KMS-11 (cell line): ENCODE data around the gene MTF2.
A peak's percentile ranks its signal among the peaks of the same experiment; 100 is the strongest.

ENCODE experiments used
- H2AFZ ChIP-seq: fragments of 200-600 bp; sonication (generic); 2 replicates; pipeline ENCODE4 v1.6.1; 2016; ENCODE audit warnings: antibody characterized with exemption, mixed run types, low read depth
- H3K27ac ChIP-seq: fragments of 200-600 bp; sonication (generic); 2 replicates; pipeline ENCODE4 v1.6.1; 2016; ENCODE audit warnings: mild to moderate bottlenecking, mixed run types
- H3K27me3 ChIP-seq: fragments of 200-600 bp; sonication (generic); 2 replicates; pipeline ENCODE4 v1.6.1; 2017; ENCODE audit warnings: mild to moderate bottlenecking, low read depth, mixed run types, moderate library complexity; ENCODE audit not compliant: insufficient read depth
- H3K36me3 ChIP-seq: fragments of 200-600 bp; sonication (generic); 2 replicates; pipeline ENCODE4 v1.6.1; 2017; ENCODE audit warnings: mild to moderate bottlenecking, mixed run types; ENCODE audit not compliant: insufficient read depth
- H3K4me1 ChIP-seq: fragments of 200-600 bp; sonication (generic); 2 replicates; pipeline ENCODE4 v1.6.1; 2016; ENCODE audit warnings: mild to moderate bottlenecking, low read depth, mixed run types; ENCODE audit not compliant: poor library complexity, severe bottlenecking
- H3K4me2 ChIP-seq: fragments of 200-600 bp; sonication (generic); 2 replicates; pipeline ENCODE4 v1.7.0; 2016; ENCODE audit warnings: mild to moderate bottlenecking, mixed run types
- H3K4me3 ChIP-seq: fragments of 200-600 bp; sonication (generic); IDR thresholded peaks from 2 replicates; pipeline ENCODE4 v1.6.1; 2017; ENCODE audit warnings: low read depth, low read length, mixed read lengths; ENCODE audit not compliant: insufficient read depth
- H3K79me2 ChIP-seq: fragments of 200-600 bp; sonication (generic); 2 replicates; pipeline ENCODE4 v1.6.1; 2016; ENCODE audit warnings: low read depth, mixed run types; ENCODE audit not compliant: insufficient read depth
- H3K9ac ChIP-seq: fragments of 200-600 bp; sonication (generic); 2 replicates; pipeline ENCODE4 v1.6.1; 2016; ENCODE audit warnings: mild to moderate bottlenecking, mixed run types
- H4K20me1 ChIP-seq: fragments of 200-600 bp; sonication (generic); 2 replicates; pipeline ENCODE4 v1.6.1; 2016; ENCODE audit warnings: mild to moderate bottlenecking, mixed run types; ENCODE audit not compliant: insufficient read depth
- CTCF ChIP-seq: fragments of 200-600 bp; sonication (generic); conservative IDR thresholded peaks from 2 replicates; pipeline ENCODE4 v1.6.1; 2017; ENCODE audit warnings: low read depth, mild to moderate bottlenecking, antibody characterized with exemption, low read length, moderate library complexity, mixed read lengths

The MTF2 gene

GRCh38 chr1:93043057-93043557 is 36.0 kb upstream of the MTF2 start:
- Histone ChIP-seq H3K4me1 (peaks cover 37% of the 10 kb centered on the region), H3K27me3 (no peaks in the 10 kb centered on the region), H3K4me2 (peak overlapping the region; percentile 66), H3K79me2 (no peaks in the 10 kb centered on the region), H4K20me1 (no peaks in the 10 kb centered on the region), H3K9ac (peak overlapping the region; percentile 61; the same call in 1 of the 2 replicates), H3K4me3 (no peak overlapping the region), H2AFZ (peak overlapping the region; percentile 83), H3K27ac (peak overlapping the region; percentile 91), H3K36me3 (no peaks in the 10 kb centered on the region)
- TF ChIP-seq CTCF: no peak

- H3K27ac ChIP-seq: no peak overlapping the region
- no peaks in the 10 kb centered on the region for H3K79me2 ChIP-seq
- no peak overlapping the region for H3K4me2 ChIP-seq
- H3K36me3 ChIP-seq: no peaks in the 10 kb centered on the region
- H3K4me3 ChIP-seq: no peak overlapping the region
- no peak overlapping the region for H3K9ac ChIP-seq
- H2AFZ ChIP-seq: no peak overlapping the region
- H3K4me1 ChIP-seq: peaks cover 21% of the 10 kb centered on the region
- TF ChIP-seq CTCF: no peak
- H4K20me1 ChIP-seq: no peaks in the 10 kb centered on the region
- H3K27me3 ChIP-seq: no peaks in the 10 kb centered on the region
Observed at GRCh38 chr1:93047618-93048017, 31.5 kb upstream of the MTF2 start.

GRCh38 chr1:93051961-93052360 is 27.1 kb upstream of the MTF2 start:
- no peak for TF ChIP-seq CTCF
- no peak overlapping the region for H3K9ac ChIP-seq
- no peaks in the 10 kb centered on the region for H3K79me2 ChIP-seq
- H3K36me3 ChIP-seq: no peaks in the 10 kb centered on the region
- no peak overlapping the region for H3K27ac ChIP-seq
- H4K20me1 ChIP-seq: no peaks in the 10 kb centered on the region
- no peak overlapping the region for H3K4me2 ChIP-seq
- H2AFZ ChIP-seq: no peak overlapping the region
- H3K4me3 ChIP-seq: no peak overlapping the region
- no peaks in the 10 kb centered on the region for H3K4me1 ChIP-seq
- no peaks in the 10 kb centered on the region for H3K27me3 ChIP-seq

- Histone ChIP-seq H3K4me1 (no peaks in the 10 kb centered on the region), H3K4me3 (no peak overlapping the region), H3K27ac (no peak overlapping the region), H3K36me3 (no peaks in the 10 kb centered on the region), H3K9ac (no peak overlapping the region), H3K27me3 (no peaks in the 10 kb centered on the region), H2AFZ (no peak overlapping the region), H3K4me2 (no peak overlapping the region), H4K20me1 (no peaks in the 10 kb centered on the region), H3K79me2 (no peaks in the 10 kb centered on the region)
- no peak for TF ChIP-seq CTCF
Observed at GRCh38 chr1:93056214-93056613, 22.9 kb upstream of the MTF2 start.
